IMR-90 (cell line): ENCODE results near the gene UTP11. TPM values are rescaled to one million over a fixed set of nuclear protein-coding genes. Genes with fewer than 3 reads are reported as not detected.

Experiments
- ATAC-seq: fragments of 200-7000 bp; cut with Tn5 transposase; 2 replicates; pipeline ENCODE4 v1.9.1; 2020; ENCODE audit warnings: low read depth, mild to moderate bottlenecking, moderate library complexity
- BruUV-seq: library from RNA; stranded (reverse); fragments of 400-500 nt; replicated peaks from 2 replicates; lab custom pipeline; 2021; lab: Mats Ljungman, UMichigan
- CTCF ChIA-PET: fragments of 300-600 bp; formaldehyde crosslinking; extraction: SDS; loops from one replicate; lab custom pipeline; 2021; ENCODE audit warnings: antibody characterized with exemption; lab: Yijun Ruan, JAX
- POLR2A ChIA-PET: fragments of 300-600 bp; sonication (Branson Sonifier 250); formaldehyde crosslinking; loops from one replicate; lab custom pipeline; 2022; ENCODE audit warnings: antibody characterized with exemption; ENCODE audit not compliant: unreplicated experiment; lab: Charles Lee
- DNase-seq: peaks from one replicate; pipeline ENCODE4 v3.0.0; 2013
- H2AFZ ChIP-seq: replicated peaks from 2 replicates; pipeline ENCODE3; 2013; ENCODE audit warnings: low read length, mild to moderate bottlenecking; ENCODE audit not compliant: poor library complexity
- H2AK5ac ChIP-seq: 2 replicates; pipeline ENCODE4 v1.6.1; 2013; ENCODE audit warnings: low read depth, low read length, inconsistent platforms
- H2AK9ac ChIP-seq: replicated peaks from 2 replicates; pipeline ENCODE3; 2013; ENCODE audit warnings: mild to moderate bottlenecking, low read depth, low read length, moderate library complexity; ENCODE audit not compliant: poor library complexity
- H2BK120ac ChIP-seq: 2 replicates; pipeline ENCODE4 v1.6.1; 2013; ENCODE audit warnings: low read depth, low read length, inconsistent platforms
- H2BK15ac ChIP-seq: 3 replicates; pipeline ENCODE4 v1.6.1; 2013; ENCODE audit warnings: low read depth, low read length, inconsistent platforms
- H2BK20ac ChIP-seq: 2 replicates; pipeline ENCODE4 v1.6.1; 2013; ENCODE audit warnings: low read depth, mild to moderate bottlenecking, inconsistent platforms, low read length, moderate library complexity
- H2BK5ac ChIP-seq: 2 replicates; pipeline ENCODE4 v1.6.1; 2013; ENCODE audit warnings: mild to moderate bottlenecking, low read depth, low read length, inconsistent platforms; ENCODE audit not compliant: poor library complexity, severe bottlenecking
- H3K14ac ChIP-seq: replicated peaks from 2 replicates; pipeline ENCODE4 v1.6.1; 2013; ENCODE audit warnings: low read depth, low read length, inconsistent platforms
- H3K18ac ChIP-seq: 2 replicates; pipeline ENCODE4 v1.6.1; 2013; ENCODE audit warnings: low read depth, low read length, control low read depth
- H3K23ac ChIP-seq: 2 replicates; pipeline ENCODE4 v1.6.1; 2013; ENCODE audit warnings: low read depth, low read length, inconsistent platforms
- H3K27ac ChIP-seq: 2 replicates; pipeline ENCODE4 v1.5.1; 2013; ENCODE audit warnings: mild to moderate bottlenecking, control low read depth, low read length; ENCODE audit not compliant: insufficient read depth
- H3K27me3 ChIP-seq: 2 replicates; pipeline ENCODE4 v1.6.1; 2013; ENCODE audit warnings: low read length; ENCODE audit not compliant: control insufficient read depth, insufficient read depth
- H3K36me3 ChIP-seq: 2 replicates; pipeline ENCODE4 v1.6.1; 2013; ENCODE audit warnings: low read length, mixed read lengths; ENCODE audit not compliant: control insufficient read depth, insufficient read depth
- H3K4ac ChIP-seq: 2 replicates; pipeline ENCODE4 v1.6.1; 2013; ENCODE audit warnings: low read depth, low read length, inconsistent platforms
- H3K4me1 ChIP-seq: 2 replicates; pipeline ENCODE4 v1.6.1; 2013; ENCODE audit warnings: low read length, mixed read lengths; ENCODE audit not compliant: control insufficient read depth, insufficient read depth
- H3K4me2 ChIP-seq: 2 replicates; pipeline ENCODE4 v1.6.1; 2013; ENCODE audit warnings: low read depth, mild to moderate bottlenecking, control low read depth, low read length, moderate library complexity
- H3K4me3 ChIP-seq: 2 replicates; pipeline ENCODE4 v1.5.1; 2013; ENCODE audit warnings: low read depth, mild to moderate bottlenecking, control low read depth, low read length, moderate library complexity; ENCODE audit not compliant: insufficient read depth
- H3K56ac ChIP-seq: 2 replicates; pipeline ENCODE4 v1.6.1; 2013; ENCODE audit warnings: low read length, inconsistent platforms; ENCODE audit not compliant: insufficient read depth; ENCODE audit errors: extremely low read depth
- H3K79me1 ChIP-seq, 2 experiments: 2 replicates each; pipeline ENCODE4 v1.6.1; 2013; ENCODE audit warnings: low read length in 2 of 2, inconsistent platforms in 1 of 2, low read depth in 1 of 2
- H3K9ac ChIP-seq: 2 replicates; pipeline ENCODE4 v1.6.1; 2013; ENCODE audit warnings: low read depth, low read length, control low read depth
- H3K9me1 ChIP-seq: 2 replicates; pipeline ENCODE4 v1.6.1; 2013; ENCODE audit warnings: low read length, inconsistent platforms; ENCODE audit not compliant: insufficient read depth
- H3K9me3 ChIP-seq: 2 replicates; pipeline ENCODE4 v1.6.1; 2013; ENCODE audit warnings: low read length; ENCODE audit not compliant: control insufficient read depth, insufficient read depth
- H4K20me1 ChIP-seq: 2 replicates; pipeline ENCODE4 v1.6.1; 2013; ENCODE audit warnings: low read length, inconsistent platforms; ENCODE audit not compliant: insufficient read depth
- H4K5ac ChIP-seq: 2 replicates; pipeline ENCODE4 v1.6.1; 2013; ENCODE audit warnings: mild to moderate bottlenecking, low read depth, low read length, control low read depth
- H4K8ac ChIP-seq, 2 experiments: 2 replicates each; pipeline ENCODE4 v1.6.1; 2013; ENCODE audit warnings: low read depth in 2 of 2, low read length in 2 of 2, control low read depth in 1 of 2, inconsistent platforms in 1 of 2
- H4K91ac ChIP-seq: 2 replicates; pipeline ENCODE4 v1.6.1; 2013; ENCODE audit warnings: low read depth, low read length, inconsistent platforms; ENCODE audit not compliant: insufficient read depth
- CEBPB ChIP-seq: IDR thresholded peaks from 2 replicates; pipeline ENCODE4 v1.6.1; 2012; ENCODE audit warnings: low read depth, low read length, improper control_type of control experiment
- MXI1 ChIP-seq: IDR thresholded peaks from 2 replicates; pipeline ENCODE4 v1.6.1; 2012; ENCODE audit warnings: low read depth, mild to moderate bottlenecking, low read length, moderate library complexity, borderline replicate concordance
- RCOR1 ChIP-seq: IDR thresholded peaks from 2 replicates; pipeline ENCODE4 v1.6.1; 2012; ENCODE audit warnings: mild to moderate bottlenecking, low read length, improper control_type of control experiment; ENCODE audit not compliant: insufficient replicate concordance
- WGBS, 2 experiments: methylation state at CpG; one replicate each; pipeline versions ENCODE4 v1.1.5 to v1.1.7; 2013; ENCODE audit warnings: missing lambda C conversion rate in 2 of 2; ENCODE audit not compliant: insufficient read length in 1 of 2; ENCODE audit errors: extremely low coverage in 2 of 2; 5-methylcytosine and 5-hydroxymethylcytosine counted together
- dilution Hi-C: fragments of 300-500 bp; cut with HindIII; formaldehyde crosslinking; loops from one replicate; pipeline ENCODE4 v1.14.3; 2018; ENCODE audit warnings: low sequenced_read_pairs; ENCODE audit not compliant: unreplicated experiment
- in situ Hi-C: fragments of 300-500 bp; cut with MboI; formaldehyde crosslinking; loops from 3 replicates; pipeline ENCODE4 v1.14.3; 2019; ENCODE audit warnings: low sequenced_read_pairs, inconsistent platforms, mixed read lengths
- intact Hi-C: fragments of 100-400 bp; cut with micrococcal nuclease; formaldehyde crosslinking; loops from 2 replicates; pipeline ENCODE4 v1.10.0; 2022
- polyA plus RNA-seq, 3 experiments: library from polyadenylated mRNA; depleted of rRNA; stranded (reverse); fragments of >200 nt; gene quantifications; 2 replicates each; pipeline ENCODE4 v1.2.3, GENCODE V29; 2012; ENCODE audit warnings: low replicate concordance in 1 of 3
- total RNA-seq: library from RNA; depleted of rRNA; stranded (reverse); fragments of >200 nt; gene quantifications from 2 replicates; pipeline ENCODE4 v1.2.3, GENCODE V29; 2012

UTP11 gene
- total and polyA plus RNA-seq, 2 of the 4 experiments (the other 2 are of a cell fraction) = 22.0 to 27.8 TPM

DNA sequence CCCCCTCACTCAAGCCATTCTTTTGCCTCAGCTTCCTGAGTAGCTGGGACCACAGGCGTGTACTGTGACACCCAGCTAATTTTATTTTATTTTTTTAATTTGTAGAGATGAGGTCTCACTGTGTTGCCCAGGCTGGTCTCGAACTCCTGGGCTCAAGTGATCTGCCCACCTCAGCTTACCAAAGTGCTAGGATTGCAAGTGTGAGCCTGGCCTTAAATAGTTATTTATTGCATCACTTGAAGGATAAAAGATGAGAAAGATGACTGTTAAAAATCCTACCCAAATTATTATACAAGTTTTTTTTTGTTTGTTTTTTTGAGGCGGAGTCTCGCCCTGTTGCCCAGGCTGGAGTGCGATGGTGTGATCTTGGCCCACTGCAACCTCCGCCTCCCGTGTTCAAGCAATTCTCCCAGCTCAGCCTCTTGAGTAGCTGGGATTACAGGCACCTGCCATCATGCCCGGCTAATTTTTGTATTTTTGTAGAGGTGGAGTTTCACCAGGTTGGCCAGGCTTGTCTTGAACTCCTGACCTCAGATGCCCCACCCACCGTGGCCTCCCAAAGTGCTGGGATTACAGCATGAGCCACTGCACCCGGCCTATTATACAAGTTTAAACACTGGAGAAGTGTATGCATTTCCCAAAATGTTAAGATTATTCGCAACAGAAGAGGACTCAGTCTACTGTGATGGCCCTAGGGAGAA lies 2.3 kb downstream of the UTP11 start:
- Histone ChIP-seq H4K91ac (no peak overlapping the region), H3K4me1 (peaks cover 6% of the 10 kb centered on the region; the same call in 1 of the 2 replicates), H3K4ac (no peak overlapping the region), H3K18ac (no peak overlapping the region), H3K4me3 (no peak overlapping the region), H2AK9ac (no peak overlapping the region), H2BK5ac (no peak overlapping the region), H2BK15ac (no peak overlapping the region), H3K23ac (no peak overlapping the region), H3K4me2 (no peak overlapping the region), H4K20me1 (0 out of 2 replicates have a peak, but pooled peaks cover 15% of the 10 kb centered on the region), H2BK120ac (no peak overlapping the region), H3K27me3 (no peaks in the 10 kb centered on the region), H3K9ac (no peak overlapping the region), H3K36me3 (peaks cover 16% of the 10 kb centered on the region), H4K5ac (no peak overlapping the region), H3K14ac (no peak overlapping the region), H3K79me1 (peaks cover 31 to 52% of the 10 kb centered on the region in 2 experiments), H3K9me3 (no peaks in the 10 kb centered on the region), H4K8ac (no peak overlapping the region), H3K56ac (no peak overlapping the region), H2BK20ac (no peak overlapping the region), H3K9me1 (no peaks in the 10 kb centered on the region), H2AK5ac (no peak overlapping the region), H2AFZ (no peak overlapping the region), H3K27ac (no peak overlapping the region)
- POLR2A ChIA-PET = no interaction called here
- no peak for DNase-seq
- no TSS peak for BruUV-seq
- intact Hi-C loops (no loop called here), dilution Hi-C loops (no loop called here), in situ Hi-C loops (loop anchor here (25.0 kb wide), 3 partner anchors 428 to 1553 kb away; partner anchors contain the start of genes GNL2, MRPS15 and OSCP1)
- no CpG with 5 or more reads among the region's 11 CpGs for WGBS, 2 experiments
- no peak for ATAC-seq
- CTCF ChIA-PET = interaction anchor here (0.8 kb wide), 2 partner anchors 13 to 15 kb away, joined by 3 to 4 read pairs; no protein-coding TSS in a partner anchor
- TF ChIP-seq RCOR1 (no peak), CEBPB (0 out of 2 replicates have a peak, but pooled peaks have one; percentile 4), MXI1 (no peak)
